GM18868 (cell line): ENCODE results near the gene F10.
"Not testable (repeated sequence)": the region's sequence is repeated elsewhere in the genome, so short reads cannot be mapped to it uniquely, and the experiment has no call there.

Source experiments
- ATAC-seq: cut with Tn5 transposase; IDR thresholded peaks from one replicate; pipeline ENCODE4 v1.9.1; 2021; ENCODE audit warnings: mild to moderate bottlenecking, moderate library complexity; ENCODE audit not compliant: unreplicated experiment

F10 gene

DNA sequence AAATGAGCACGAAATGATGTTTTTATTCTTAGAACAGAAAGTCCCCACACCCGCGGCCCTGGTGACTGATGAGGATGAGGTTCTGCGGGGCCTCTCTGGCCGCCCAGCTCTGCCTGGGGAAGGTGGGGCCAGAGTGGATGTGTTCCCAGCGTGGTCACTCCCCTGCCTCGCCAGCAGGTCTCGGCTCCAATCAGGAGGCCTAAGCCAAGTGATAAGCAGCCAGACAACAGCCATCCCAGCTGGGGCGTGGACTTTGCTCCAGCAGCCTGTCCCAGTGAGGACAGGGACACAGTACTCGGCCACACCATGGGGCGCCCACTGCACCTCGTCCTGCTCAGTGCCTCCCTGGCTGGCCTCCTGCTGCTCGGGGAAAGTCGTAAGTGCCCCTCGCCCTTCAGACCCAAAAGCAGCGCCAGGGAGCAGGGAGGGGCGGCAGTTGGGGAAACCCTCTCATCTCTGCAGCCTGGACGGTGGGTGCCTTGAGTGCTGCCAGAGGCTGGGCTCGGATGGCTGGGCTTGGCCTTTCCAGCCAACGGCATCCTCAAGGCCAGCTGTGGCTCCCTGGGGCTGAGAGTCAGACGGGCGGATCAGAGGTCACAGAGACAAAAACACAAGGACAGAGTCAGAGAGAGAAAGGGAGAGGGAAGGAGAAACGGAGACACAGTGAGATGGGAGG, at the start of gene F10:
Gene F10, plus strand, starts transcription at position 250 of the 676 bp plus-strand sequence. Its CDS starts 57 bp downstream, at position 307.
- ATAC-seq, result no peak

DNA sequence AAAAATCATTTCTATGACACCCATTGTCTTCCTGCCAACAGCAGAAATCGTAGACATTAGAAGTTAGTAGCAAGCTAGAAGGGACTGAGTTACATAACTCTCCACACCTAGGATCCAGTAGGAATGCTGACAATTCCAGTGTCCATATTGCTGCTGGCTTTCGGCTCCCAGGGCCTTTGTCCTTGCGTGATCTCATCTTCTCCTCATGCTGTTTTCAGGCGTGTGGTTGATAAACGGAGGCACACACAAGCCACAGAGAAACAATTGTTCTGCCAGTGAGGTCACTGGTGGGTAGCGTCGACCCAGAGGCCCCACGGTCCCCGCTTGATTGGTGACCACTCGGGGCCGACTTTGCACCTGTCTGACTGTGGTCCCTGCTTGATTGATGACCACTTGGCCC, 48.7 kb upstream of the F10 start:
- no peak for ATAC-seq

- ATAC-seq, result no peak
These were observed 48.2 kb upstream of the F10 start for GRCh38 chr13:113074401-113074800.

DNA sequence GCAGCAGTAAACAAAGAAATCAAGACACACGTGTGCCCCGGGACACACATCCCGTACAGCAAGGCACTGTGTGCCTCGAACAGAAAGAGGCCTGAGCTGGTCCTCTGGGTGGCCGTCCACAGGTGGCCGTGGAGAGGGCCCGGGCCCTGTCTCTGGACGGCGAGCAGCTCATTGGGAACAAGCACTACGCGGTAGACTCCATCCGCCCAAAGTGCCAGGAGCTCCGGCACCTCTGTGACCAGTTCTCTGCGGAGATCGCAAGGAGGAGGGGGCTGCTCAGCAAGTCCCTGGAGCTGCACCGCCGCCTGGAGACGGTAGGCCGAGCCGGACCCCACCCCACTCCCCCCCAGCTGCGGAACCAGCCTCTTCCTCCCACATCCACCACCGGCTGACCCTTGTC, 47.7 kb upstream of the F10 start:
- ATAC-seq, result no peak

GRCh38 chr13:113075711-113076110, 46.9 kb upstream of the F10 start:
- ATAC-seq, result no peak

- ATAC-seq, result no peak
These were observed 45.8 kb upstream of the F10 start for GRCh38 chr13:113076681-113077401.

DNA sequence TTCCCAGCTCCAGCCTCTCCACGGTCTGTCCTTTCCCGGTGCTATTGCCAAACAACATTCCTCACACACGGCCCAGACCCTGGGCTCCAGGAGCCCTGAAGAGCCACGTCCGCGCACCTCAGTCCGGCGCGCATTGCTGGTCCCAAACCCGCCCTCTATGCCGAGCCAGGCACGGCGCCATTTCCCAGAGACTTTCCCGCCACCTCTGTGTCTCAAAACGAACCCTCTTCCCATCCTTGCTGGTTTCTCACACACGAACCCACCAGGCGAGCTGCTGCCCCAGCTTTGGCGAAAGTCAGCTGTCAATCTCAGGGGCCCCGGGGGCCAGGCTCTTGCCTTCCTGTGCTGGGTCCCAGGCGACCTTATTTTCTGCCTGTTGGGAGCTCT, 45.0 kb upstream of the F10 start:
- ATAC-seq, result no peak

DNA sequence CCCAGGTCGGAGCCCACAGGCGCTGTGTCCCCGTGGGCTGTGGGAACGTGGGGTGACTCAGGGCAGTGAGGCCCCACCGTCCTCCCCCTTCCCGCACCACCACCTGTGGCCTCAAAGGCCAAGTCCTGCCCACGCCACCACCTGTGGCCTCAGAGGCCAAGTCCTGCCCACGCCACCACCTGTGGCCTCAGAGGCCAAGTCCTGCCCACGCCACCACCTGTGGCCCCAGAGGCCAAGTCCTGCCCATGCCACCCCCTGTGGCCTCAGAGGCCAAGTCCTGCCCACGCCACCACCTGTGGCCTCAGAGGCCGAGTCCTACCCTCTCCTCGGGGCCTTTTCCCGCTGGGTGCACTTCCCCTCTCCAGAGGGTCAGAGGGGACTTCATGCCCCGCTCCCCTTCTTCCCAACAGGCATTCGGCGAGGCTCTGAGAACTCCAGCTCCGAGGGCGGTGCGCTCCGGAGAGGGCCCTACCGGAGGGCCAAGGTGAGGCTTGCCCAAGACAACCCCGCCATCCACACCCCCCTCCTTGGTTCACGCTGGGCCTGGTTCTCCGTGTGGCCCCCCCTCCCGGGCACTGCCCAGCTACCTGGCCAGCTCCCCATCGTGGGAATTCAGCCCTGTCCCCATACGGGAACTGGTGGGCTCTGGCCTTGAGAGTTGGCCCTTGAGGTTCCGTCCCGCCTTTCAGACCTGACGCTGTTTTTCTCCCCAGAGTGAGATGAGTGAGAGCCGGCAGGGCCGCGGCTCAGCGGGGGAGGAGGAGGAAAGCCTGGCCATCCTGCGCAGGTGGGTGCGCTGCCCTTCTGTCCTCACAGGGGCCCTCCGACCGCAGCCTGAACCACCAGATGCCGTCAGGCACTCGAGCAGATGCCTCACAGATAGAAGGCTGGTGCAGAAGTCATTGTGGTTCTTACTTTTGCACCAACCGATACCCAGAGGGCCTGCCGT, 44.4 kb upstream of the F10 start:
- ATAC-seq, result no peak

GRCh38 chr13:113078902-113079780, 43.5 kb upstream of the F10 start:
- no peak for ATAC-seq

- not testable (repeated sequence) for ATAC-seq
These were observed 42.9 kb upstream of the F10 start for GRCh38 chr13:113079781-113080080.

DNA sequence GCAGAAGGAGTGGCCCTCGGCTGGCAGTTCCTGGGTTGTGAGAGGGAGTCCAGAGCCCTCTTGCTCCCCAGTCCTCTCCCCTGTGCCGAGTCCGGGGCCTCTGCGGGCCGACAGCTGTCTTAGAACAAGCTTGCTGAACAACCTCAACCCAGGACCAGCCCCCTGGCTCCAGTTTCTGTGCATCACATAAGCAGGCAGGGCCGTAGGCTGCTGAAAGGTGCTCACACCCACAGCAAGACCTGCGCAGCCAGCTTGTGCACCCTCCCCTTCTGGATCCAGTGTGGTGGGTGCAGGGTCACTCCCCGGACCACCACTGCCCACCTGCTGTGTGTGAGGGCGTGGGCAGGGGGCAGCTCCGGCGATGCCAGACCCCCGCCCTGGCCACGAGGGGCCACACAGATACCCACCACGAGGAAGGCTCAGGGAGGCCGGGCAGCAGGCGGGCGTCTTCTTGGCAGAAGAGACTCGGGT, 42.2 kb upstream of the F10 start:
- no peak for ATAC-seq

GRCh38 chr13:113080901-113081521, 41.6 kb upstream of the F10 start:
- ATAC-seq, result no peak

DNA sequence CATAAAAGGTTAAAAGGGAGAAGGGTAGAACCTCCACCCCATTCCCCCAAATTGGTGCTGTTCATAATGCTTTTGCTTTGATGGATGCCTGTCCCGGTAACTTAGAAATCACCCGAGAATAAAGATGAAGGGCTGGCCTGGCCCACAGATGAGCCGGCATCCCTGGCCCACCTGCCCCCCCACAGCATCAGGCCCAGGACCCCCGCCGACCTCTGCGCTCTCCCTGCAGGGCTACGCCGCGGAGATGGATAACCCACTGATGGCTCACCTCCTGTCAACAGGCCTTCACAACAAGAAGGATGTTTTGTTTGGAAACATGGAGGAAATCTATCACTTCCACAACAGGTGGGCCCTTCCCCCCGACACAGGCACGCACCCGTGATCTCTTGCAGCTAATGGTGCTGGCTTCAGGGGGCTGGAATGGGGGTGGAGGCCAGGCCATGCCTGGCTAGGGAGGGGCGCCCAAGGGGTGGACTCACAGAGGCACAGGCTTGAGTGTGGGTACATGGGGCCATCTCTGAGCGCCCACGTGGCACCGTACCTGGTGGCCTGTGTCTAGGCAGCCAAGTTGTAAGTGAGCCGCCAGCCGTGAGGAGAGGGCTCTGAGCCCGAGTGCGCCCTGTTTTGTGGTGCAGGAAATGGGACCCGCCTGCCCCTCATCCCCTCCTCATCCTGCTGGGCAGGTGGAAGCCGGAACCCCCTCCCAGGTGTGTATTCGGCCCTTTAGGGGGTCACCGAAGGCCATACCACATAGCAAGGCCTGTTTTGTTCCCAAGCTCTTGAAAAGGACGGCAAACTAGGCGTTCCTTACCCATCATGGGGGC, 40.2 kb upstream of the F10 start:
- no peak for ATAC-seq

DNA sequence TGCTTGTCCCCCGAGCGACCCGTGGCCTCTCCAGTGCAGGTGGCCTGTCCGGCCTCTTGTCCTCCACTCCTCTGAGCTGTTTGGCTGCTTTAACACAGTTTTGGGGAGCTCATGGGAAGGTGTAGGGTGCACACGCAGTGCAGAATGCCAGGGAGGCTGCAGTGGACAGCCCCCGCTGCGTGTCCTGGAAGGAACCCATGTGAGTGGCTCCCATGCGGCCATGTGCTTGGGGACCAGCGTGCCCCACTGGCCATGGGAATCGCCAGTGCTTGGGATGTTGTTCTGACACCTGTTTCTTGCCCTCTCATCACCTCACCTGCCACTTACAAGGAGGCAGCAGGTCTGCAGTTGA, 39.6 kb upstream of the F10 start:
- ATAC-seq, result no peak

DNA sequence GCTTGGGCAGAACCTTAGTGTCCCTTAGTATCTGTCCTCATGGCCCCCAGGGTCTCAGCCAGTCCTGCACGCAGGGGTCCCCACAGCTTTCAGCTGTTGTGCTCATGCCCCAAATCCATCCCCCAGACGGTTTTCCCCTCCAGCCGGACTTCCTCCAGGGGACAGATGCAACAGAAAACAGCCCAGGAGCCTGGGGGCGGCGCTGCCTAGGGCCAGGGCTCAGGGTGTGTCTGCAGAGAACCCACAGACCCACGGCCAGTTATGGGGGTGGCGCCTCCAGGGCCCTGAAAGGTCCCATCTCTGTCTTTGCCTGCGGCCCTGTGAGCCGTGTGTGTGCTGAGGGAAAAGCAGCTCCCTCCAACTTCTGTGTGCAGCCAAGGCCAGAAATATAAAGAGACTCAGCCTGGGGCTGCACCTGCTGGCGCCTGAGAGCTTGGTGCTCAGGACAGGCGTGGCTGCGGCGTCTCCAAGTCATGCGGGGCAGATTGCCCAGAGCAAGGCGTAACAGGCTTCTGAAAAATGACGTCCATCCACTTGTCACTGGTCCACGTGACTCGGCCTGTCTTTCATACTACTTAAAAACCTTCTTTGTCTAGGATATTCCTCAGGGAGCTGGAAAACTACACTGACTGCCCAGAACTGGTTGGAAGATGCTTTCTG, 39.1 kb upstream of the F10 start:
- no peak for ATAC-seq

- ATAC-seq, result no peak
These were observed 38.3 kb upstream of the F10 start for GRCh38 chr13:113084094-113084942.

- no peak for ATAC-seq
These were observed 37.6 kb upstream of the F10 start for GRCh38 chr13:113084943-113085540.
